OCI-LY7 (cell line): ENCODE data around the gene FAM162A. TPM values are rescaled to one million over a fixed set of nuclear protein-coding genes. Genes with fewer than 3 reads are reported as not detected.
A peak's percentile ranks its signal among the peaks of the same experiment; 100 is the strongest.

ENCODE experiments used
- BruUV-seq: library from RNA; stranded (reverse); fragments of 400-500 nt; replicated peaks from 2 replicates; lab custom pipeline; 2021; lab: Mats Ljungman, UMichigan
- CTCF ChIA-PET: fragments of 300-600 bp; sonication (Branson Sonifier 250); formaldehyde crosslinking; loops from one replicate; lab custom pipeline; 2022; ENCODE audit warnings: antibody characterized with exemption; ENCODE audit not compliant: unreplicated experiment; lab: Charles Lee
- POLR2A ChIA-PET: fragments of 300-600 bp; sonication (Branson Sonifier 250); formaldehyde crosslinking; loops from one replicate; lab custom pipeline; 2022; ENCODE audit warnings: antibody characterized with exemption; lab: Charles Lee
- DNase-seq: peaks from one replicate; pipeline ENCODE4 v3.0.0-alpha.2; 2015; ENCODE audit warnings: low spot score
- H2AFZ ChIP-seq: fragments of 200-600 bp; sonication (generic), shearing (Covaris generic); 2 replicates; pipeline ENCODE4 v1.6.1; 2014; ENCODE audit warnings: mild to moderate bottlenecking, antibody characterized with exemption, low read length, moderate library complexity
- H3K27ac ChIP-seq: fragments of 200-600 bp; sonication (generic); 2 replicates; pipeline ENCODE4 v1.5.1; 2014; ENCODE audit warnings: mixed run types, low read depth, mild to moderate bottlenecking, moderate library complexity, low read length, inconsistent platforms; ENCODE audit not compliant: poor library complexity, severe bottlenecking
- H3K36me3 ChIP-seq: fragments of 200-600 bp; sonication (generic); 2 replicates; pipeline ENCODE4 v1.6.1; 2014; ENCODE audit warnings: mild to moderate bottlenecking, antibody characterized with exemption, low read length, moderate library complexity, mixed read lengths; ENCODE audit not compliant: insufficient read depth
- H3K4me1 ChIP-seq: fragments of 200-600 bp; sonication (generic); 2 replicates; pipeline ENCODE4 v1.5.1; 2014; ENCODE audit warnings: mild to moderate bottlenecking, low read length; ENCODE audit not compliant: insufficient read depth, poor library complexity, severe bottlenecking
- H3K4me2 ChIP-seq: fragments of 200-600 bp; sonication (generic); 2 replicates; pipeline ENCODE4 v1.6.1; 2014; ENCODE audit warnings: mild to moderate bottlenecking, low read length
- H3K4me3 ChIP-seq: fragments of 200-600 bp; sonication (generic); 2 replicates; pipeline ENCODE4 v1.5.1; 2014; ENCODE audit warnings: mild to moderate bottlenecking, low read depth, low read length; ENCODE audit not compliant: poor library complexity, severe bottlenecking
- H3K79me2 ChIP-seq: fragments of 200-600 bp; sonication (generic); 2 replicates; pipeline ENCODE4 v1.6.1; 2016; ENCODE audit warnings: low read depth, mild to moderate bottlenecking, low read length, moderate library complexity, mixed read lengths; ENCODE audit not compliant: insufficient read depth
- H3K9me2 ChIP-seq: fragments of 200-600 bp; sonication (generic); 2 replicates; pipeline ENCODE4 v1.6.1; 2016; ENCODE audit warnings: mild to moderate bottlenecking, low read length, mixed read lengths; ENCODE audit not compliant: insufficient read depth
- H3K9me3 ChIP-seq: fragments of 200-600 bp; sonication (generic); 2 replicates; pipeline ENCODE4 v1.6.1; 2014; ENCODE audit warnings: mild to moderate bottlenecking, mixed run types, low read length, mixed read lengths
- H4K20me1 ChIP-seq: fragments of 200-600 bp; sonication (generic); 2 replicates; pipeline ENCODE4 v1.6.1; 2014; ENCODE audit warnings: mild to moderate bottlenecking, antibody characterized with exemption, low read length, moderate library complexity, mixed read lengths; ENCODE audit not compliant: insufficient read depth
- CTCF ChIP-seq: fragments of 200-600 bp; sonication (generic); conservative IDR thresholded peaks from 2 replicates; pipeline ENCODE4 v1.5.1; 2014; ENCODE audit warnings: mild to moderate bottlenecking, antibody characterized with exemption, low read length, moderate library complexity, mixed read lengths
- EZH2phosphoT487 ChIP-seq: fragments of 200-600 bp; sonication (generic); IDR thresholded peaks from 2 replicates; pipeline ENCODE4 v1.6.1; 2018; ENCODE audit warnings: low read depth, borderline replicate concordance, mild to moderate bottlenecking, mixed run types, antibody characterized with exemption, low read length, moderate library complexity, mixed read lengths
- intact Hi-C: fragments of 100-400 bp; cut with micrococcal nuclease; formaldehyde crosslinking; loops from one replicate; pipeline ENCODE4 v1.10.0; 2022; ENCODE audit not compliant: unreplicated experiment
- small RNA-seq: library from RNA; depleted of rRNA; stranded (forward); fragments of <200 nt; gene quantifications from one replicate; pipeline ENCODE3, GENCODE V24; 2014
- total RNA-seq, 2 experiments: library from RNA; depleted of rRNA in 1 of 2; stranded (reverse); fragments of >200 nt in 1 of 2; shearing (Covaris generic) in 1 of 2; gene quantifications; 2 replicates each; pipeline ENCODE4 v1.2.3, GENCODE V29; 2014 to 2022

FAM162A gene
- total RNA-seq, 2 experiments from 2014 or later: 43.2 to 61.1 TPM

- CTCF ChIA-PET: no interaction called here
- Histone ChIP-seq H3K36me3 (peaks cover 90% of the 10 kb centered on the region), H3K79me2 (no peaks in the 10 kb centered on the region)
Observed at GRCh38 chr3:122458992-122459391, 75.0 kb downstream of the FAM162A start.

GRCh38 chr3:122461806-122462205 is 77.8 kb downstream of the FAM162A start:
- CTCF ChIA-PET: no interaction called here
- TF ChIP-seq CTCF: no peak
- no peak for TF ChIP-seq EZH2phosphoT487

More at GRCh38 chr3:122458992-122459391, 75.0 kb downstream of the FAM162A start:
- H3K4me3 ChIP-seq: no peak overlapping the region
- no peaks in the 10 kb centered on the region for H3K9me3 ChIP-seq
- no peaks in the 10 kb centered on the region for H3K9me2 ChIP-seq
- no TSS peak for BruUV-seq
- H2AFZ ChIP-seq: no peak overlapping the region
- POLR2A ChIA-PET: no interaction called here
- H4K20me1 ChIP-seq: no peaks in the 10 kb centered on the region; the same call in 1 of the 2 replicates
- no peak overlapping the region for H3K4me2 ChIP-seq
- DNase-seq: peak; percentile 51
- H3K4me1 ChIP-seq: no peaks in the 10 kb centered on the region
- intact Hi-C loops: loop anchor here (1.0 to 5.0 kb wide), 2 partner anchors 103 to 220 kb away; partner anchors contain the start of genes DTX3L and PARP9
- TF ChIP-seq CTCF (peak; percentile 85), EZH2phosphoT487 (no peak)
- no peak overlapping the region for H3K27ac ChIP-seq

More at GRCh38 chr3:122461806-122462205, 77.8 kb downstream of the FAM162A start:
- no peak overlapping the region for H3K4me3 ChIP-seq
- intact Hi-C loops: no loop called here
- H3K9me3 ChIP-seq: no peaks in the 10 kb centered on the region
- no peak overlapping the region for H3K27ac ChIP-seq
- BruUV-seq: no TSS peak
- H2AFZ ChIP-seq: no peak overlapping the region
- peaks cover 88% of the 10 kb centered on the region for H3K36me3 ChIP-seq
- H3K4me1 ChIP-seq: no peaks in the 10 kb centered on the region
- no peak for DNase-seq
- POLR2A ChIA-PET: interaction anchor here (0.6 to 0.7 kb wide), 4 partner anchors 59 to 898 kb away, joined by 3 to 5 read pairs (median 3); no protein-coding TSS in a partner anchor
- H3K79me2 ChIP-seq: no peaks in the 10 kb centered on the region
- no peaks in the 10 kb centered on the region; the same call in 1 of the 2 replicates for H4K20me1 ChIP-seq
- no peak overlapping the region for H3K4me2 ChIP-seq
- H3K9me2 ChIP-seq: no peaks in the 10 kb centered on the region

Small RNAs within 50 kb of the gene (small RNA-seq; reads per million reads assigned to genes)
- gene AC083798.1: not detected

Other genes starting within 250 kb of the FAM162A start
- not detected in 2 replicates for gene CASR, start 200.5 kb upstream of the FAM162A start, total RNA-seq (2014; rRNA removed; shearing (Covaris generic))
- gene CASR, start 200.5 kb upstream of the FAM162A start, total RNA-seq (2022): 0.04 TPM in 1 of 2 replicates, not detected in the other
- gene CSTA, start 58.9 kb upstream of the FAM162A start, total RNA-seq (2014; rRNA removed; shearing (Covaris generic)): 0.22 and 0.62 TPM in 2 replicates
- 0.70 TPM in 1 of 2 replicates, not detected in the other for gene CSTA, start 58.9 kb upstream of the FAM162A start, total RNA-seq (2022)
- gene MIX23, start 951 bp upstream of the FAM162A start, total RNA-seq (2014; rRNA removed; shearing (Covaris generic)): 44.7 and 55.3 TPM in 2 replicates
- 59.2 and 71.3 TPM in 2 replicates for gene MIX23, start 951 bp upstream of the FAM162A start, total RNA-seq (2022)
- 6.9 and 8.3 TPM in 2 replicates for gene WDR5B, start 31.9 kb downstream of the FAM162A start, total RNA-seq (2014; rRNA removed; shearing (Covaris generic))
- gene WDR5B, start 31.9 kb downstream of the FAM162A start, total RNA-seq (2022): 6.3 and 7.3 TPM in 2 replicates
- 20.0 and 24.6 TPM in 2 replicates for gene KPNA1, start 130.8 kb downstream of the FAM162A start, total RNA-seq (2014; rRNA removed; shearing (Covaris generic))
- gene KPNA1, start 130.8 kb downstream of the FAM162A start, total RNA-seq (2022): 73.1 and 77.5 TPM in 2 replicates
- 1.4 TPM in 2 replicates for gene PARP9, start 180.1 kb downstream of the FAM162A start, total RNA-seq (2014; rRNA removed; shearing (Covaris generic))
- gene PARP9, start 180.1 kb downstream of the FAM162A start, total RNA-seq (2022): 0.57 and 0.65 TPM in 2 replicates
- 1.5 and 2.2 TPM in 2 replicates for gene DTX3L, start 180.2 kb downstream of the FAM162A start, total RNA-seq (2014; rRNA removed; shearing (Covaris generic))
- 0.94 and 1.3 TPM in 2 replicates for gene DTX3L, start 180.2 kb downstream of the FAM162A start, total RNA-seq (2022)
- gene PARP15, start 193.5 kb downstream of the FAM162A start, total RNA-seq (2014; rRNA removed; shearing (Covaris generic)): 3.3 and 3.4 TPM in 2 replicates
- 0.70 and 0.81 TPM in 2 replicates for gene PARP15, start 193.5 kb downstream of the FAM162A start, total RNA-seq (2022)